ENCODE data around the gene OLIG3.

OLIG3 gene

DNA sequence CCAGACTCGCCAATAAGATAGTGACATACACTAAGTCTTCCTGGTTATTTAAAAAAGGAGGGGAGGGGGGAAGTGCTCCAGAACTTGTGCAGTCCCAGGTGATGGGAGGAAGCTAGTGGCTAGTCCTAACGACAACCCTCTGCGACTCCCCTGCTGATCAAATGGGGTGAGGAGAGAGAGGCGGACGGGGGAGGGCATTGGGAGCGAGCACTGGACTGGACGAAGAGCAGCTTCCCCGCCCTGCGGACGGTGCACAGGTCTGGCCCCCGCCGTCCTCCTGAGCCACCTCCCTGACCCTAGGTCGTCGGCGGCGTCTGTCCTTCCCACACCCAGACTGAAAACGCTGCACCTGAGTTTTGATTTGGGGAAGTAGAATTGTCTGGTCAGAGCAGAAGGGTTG, 2.2 kb upstream of the OLIG3 start:
- DNase-seq (ENCODE audit: low spot score): no peak

DNA sequence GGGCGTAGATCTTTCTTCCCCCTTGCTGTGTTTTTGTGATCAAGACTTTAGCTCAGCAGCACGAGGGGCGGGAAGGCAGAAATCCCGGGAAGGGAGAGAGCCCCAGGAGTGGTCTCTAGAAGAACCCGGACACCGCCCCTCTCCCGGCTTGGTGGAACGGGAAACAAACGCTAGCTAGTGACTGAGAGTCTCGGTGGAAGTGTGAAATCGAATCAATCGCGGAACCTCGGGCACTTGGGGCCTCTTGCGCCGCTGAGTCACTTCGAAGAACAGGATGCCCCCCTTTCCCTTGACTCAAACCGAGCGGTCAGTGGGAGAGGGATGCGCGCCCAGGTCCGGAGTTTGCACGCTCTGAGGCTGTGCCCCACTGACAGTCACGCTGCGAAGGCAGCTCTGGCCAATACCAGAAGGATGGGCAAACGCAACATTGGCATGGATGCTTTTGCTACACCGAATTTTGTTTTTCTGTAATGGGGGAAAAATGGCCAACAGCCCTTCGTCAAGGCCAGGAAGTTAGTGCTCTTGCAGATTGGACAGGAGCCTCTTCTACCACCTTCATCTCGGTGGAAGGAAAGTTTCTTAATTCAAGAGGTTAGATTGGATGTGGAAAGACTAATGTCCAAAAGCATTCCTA, 1.6 kb upstream of the OLIG3 start:
- no peak for DNase-seq (ENCODE audit: low spot score)

DNA sequence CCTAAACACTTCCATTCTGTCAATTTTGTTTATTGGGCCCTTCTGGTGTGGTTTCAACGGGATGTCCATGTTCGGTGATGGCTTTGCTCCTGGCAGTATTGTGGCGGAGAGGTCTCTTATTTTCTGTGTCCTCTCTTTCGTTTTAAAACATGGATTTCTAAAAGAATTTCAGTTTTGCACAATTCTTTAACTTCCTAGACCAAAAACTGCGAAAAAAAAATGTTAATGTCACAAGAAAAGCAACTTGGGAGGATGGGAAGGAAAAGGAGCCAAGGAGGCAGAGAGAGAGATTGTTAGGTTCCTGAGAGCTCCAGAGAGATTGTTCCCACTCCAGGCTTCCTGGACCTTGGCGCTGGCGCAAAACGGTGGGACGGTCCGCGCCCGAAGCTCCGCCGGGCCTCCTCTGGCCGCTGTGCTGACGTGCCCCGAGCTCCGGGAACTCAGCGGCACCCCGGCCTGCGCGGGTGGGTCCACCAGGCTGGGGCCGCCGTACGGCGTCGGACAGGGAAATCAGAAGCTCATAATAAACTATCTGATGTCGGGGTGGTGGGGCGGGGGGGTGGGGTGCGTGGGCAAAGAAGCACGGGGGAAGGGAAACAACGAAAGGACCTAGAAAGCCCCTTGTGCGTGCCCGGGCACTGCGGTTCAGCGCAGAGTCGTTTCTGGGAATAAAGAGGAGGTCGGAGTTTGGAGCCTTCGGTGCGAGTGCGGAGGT, 951 bp upstream of the OLIG3 start:
- no peak for DNase-seq (ENCODE audit: low spot score)

DNA sequence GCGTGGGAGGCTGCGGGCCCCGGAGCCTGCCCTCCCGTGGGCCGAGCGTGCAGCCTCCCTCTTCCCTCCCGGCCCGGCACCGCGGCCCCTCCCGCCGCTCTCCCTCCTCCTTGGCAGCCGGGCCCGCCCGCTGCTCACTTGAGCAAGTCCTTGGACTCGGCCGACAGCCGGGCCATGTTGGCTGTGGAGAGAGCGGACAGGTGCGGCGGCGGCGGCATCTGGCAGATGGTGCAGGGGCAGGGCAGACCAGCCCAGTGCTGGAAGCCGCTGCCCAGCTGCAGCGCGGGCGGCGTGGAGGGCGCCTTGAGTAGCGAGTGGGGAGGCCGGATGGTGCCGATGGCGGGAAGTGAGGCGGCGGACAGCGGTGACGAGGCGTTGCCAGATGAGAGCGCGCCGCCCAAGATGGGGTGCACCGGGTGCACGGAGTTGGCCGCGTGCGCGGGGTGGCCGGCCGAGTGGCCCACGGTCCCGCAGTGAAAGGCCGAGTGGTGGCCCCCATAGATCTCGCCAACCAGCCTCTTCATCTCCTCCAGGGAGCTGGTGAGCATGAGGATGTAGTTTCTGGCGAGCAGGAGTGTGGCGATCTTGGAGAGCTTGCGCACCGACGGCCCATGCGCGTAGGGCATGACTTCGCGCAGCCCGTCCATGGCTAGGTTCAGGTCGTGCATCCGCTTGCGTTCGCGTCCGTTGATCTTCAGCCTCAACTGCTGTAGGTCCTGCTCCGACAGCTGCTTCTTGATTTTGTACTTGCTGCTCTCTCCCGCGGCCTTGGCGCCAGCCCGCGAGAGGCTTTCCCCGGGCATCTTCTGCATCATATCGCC, 766 bp downstream of the OLIG3 start:
- DNase-seq (ENCODE audit: low spot score): no peak

DNA sequence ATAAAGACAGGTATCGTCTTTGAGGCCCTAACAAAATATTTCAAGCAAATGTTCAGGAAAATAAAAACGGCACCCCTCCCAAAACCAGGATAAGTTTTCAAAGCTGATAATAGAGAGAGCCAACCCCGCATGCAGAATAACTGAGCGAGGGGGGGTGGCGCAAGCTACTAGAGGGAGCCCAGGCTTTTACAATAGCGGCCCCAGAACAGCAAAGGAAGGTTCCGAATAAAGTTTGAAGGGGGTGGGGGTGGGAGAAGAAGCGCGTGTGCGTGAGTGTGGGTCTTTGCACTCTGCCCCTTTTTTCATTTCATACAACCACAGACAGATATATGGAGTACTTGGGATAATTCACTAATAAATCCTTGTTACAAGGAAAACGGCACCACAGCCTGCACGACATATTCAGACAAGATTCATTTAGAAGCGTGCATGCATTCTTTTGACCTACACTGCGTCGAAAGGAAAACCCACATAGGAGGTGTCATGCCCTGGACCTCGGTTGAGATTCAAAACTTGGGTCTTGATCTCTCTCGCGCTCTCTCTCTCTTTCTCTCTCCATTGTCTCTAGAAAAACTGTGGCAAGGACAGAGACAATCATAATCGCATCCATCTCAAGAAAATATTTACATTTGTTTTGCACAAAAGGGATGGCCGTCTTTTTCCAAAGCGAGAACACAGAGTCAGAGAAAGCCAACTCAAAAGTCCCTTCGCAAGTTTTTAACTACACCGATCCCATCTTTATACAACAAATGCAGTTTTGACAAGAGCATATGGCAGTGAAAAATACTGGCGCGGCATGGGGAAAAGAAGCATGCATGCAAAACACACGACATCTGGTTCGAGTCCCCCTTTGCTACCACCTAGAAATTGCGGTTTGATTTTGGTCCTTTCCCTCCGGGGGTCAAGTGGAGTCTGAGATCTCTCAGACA, 1.6 kb downstream of the OLIG3 start:
- DNase-seq (ENCODE audit: low spot score): no peak

DNA sequence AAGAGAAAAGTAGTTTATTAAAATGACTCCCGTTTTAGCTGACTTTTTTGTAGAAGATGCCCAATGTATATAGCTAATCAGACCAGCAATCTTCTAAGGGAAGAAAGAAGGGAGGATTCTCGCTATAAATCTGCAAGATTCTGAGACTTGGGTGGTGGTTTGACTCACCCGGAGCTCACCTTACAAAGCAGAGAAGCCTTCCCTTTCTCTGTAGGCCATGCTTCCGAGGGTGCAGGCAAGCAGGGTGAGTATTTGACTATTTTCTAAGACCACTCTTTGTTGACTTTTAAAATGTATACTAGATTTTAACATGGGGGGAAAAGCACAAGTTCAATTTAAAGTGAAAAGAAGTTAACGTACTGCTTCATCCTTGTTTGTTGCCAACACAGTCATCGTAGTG, 2.7 kb downstream of the OLIG3 start:
- no peak for DNase-seq (ENCODE audit: low spot score)

DNA sequence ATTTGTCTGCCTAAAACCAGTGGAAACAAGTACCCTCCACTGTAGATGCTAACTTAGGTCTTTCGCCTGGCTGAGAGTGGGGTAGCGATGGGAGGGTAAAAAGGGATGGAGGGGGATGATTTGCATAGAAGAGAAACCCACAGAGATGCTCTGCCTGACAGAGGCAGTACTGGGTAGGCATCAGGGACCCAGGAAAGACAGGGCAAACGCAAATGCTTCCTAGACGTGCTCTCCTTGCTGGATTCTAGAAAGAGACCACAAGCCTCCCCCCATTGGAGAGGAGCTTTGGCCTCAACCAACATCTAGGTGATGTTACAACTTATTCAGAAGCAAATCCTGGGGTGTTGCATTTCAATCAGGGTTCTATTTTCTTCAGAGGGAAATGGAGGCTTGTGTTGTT, 3.2 kb downstream of the OLIG3 start:
- no peak for DNase-seq (ENCODE audit: low spot score)

DNA sequence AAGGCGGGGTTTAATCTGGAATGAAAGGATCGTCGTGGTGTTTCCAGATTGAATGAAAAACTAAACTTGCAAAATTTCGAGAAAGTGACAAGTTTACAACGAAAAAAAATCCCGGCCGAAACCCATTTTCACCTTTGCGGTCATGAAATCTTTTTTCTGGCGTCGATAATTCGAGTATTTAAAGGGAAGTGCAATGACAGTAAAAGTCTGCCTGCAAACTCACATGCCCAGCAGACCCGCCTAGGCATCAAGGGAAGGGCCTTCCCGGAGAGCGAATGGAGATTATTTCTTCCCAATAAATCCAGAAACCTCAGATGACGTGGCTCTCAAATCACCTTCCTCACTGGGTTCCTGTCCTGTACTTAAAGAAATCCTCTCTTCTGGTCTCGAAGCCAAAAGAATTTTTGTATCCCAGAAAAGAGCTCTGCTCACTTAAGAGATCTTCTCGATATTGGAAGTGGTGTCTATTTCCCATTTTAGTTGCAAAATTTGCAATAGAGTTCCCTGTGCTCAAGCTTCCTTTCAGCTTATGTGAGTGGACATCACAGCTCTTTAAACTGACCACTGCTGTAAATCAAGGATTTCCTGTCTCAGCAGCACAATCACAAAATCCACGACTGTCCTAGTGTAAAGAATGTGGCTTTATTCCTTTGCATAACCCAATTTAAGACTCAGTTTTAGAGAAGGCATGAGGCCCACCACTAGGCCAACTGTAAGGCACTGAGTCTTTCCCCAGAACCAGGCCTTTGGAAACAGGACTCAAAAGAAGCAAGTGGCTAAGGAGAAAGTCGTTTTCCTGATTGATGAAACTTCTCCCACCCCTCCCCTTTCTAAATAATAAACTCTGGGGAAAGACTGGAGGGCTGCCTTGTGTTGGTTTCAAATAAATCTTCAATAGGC, 3.9 kb downstream of the OLIG3 start:
- DNase-seq (ENCODE audit: low spot score): no peak

DNA sequence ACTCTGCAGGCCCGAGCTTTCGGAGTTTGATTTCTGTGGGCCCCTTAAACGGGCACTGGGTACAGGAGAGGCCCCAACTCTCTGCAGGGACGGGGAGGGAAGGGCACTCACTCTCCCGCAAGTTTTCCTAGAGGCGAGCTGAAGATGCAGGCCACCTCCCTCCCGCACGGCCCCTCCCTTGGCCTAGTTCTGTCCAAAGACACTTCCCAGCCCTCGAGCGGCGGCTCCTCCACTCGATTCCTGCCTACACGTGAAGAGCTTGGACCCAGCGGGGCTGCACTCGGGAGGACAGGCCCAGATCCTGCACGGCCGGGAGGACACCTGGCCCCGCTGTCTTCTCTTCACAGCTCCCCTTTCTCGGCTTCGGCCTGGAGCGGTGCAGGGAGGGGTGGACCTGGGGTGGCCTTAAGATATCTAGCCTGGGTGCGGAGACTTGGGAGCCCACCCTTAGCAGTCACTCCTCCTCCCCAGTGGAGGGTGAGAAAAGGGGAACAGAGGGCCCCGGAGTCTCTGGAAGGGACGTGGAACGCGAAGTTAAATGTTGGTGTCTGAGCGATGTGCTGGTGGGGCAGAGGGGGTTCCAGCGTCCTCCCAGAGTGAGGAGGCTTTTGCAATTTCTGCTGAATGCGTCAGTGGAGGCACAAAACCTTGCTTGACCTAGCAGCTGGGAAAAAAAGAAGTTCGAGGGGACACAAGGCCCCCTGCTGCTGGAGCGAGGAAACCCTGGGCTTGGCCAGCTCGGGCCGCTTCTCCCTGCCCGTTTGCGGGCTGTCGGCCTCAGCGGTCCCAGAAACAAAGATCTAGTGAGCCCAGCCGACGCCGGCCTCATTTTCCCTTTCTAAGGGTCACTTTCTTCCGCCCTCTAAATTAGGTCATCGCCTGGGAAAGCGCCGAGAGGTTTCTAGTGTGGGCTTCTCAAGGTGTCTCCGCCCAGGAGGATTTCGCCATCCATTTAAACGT, 4.9 kb downstream of the OLIG3 start:
- DNase-seq (ENCODE audit: low spot score): no peak

DNA sequence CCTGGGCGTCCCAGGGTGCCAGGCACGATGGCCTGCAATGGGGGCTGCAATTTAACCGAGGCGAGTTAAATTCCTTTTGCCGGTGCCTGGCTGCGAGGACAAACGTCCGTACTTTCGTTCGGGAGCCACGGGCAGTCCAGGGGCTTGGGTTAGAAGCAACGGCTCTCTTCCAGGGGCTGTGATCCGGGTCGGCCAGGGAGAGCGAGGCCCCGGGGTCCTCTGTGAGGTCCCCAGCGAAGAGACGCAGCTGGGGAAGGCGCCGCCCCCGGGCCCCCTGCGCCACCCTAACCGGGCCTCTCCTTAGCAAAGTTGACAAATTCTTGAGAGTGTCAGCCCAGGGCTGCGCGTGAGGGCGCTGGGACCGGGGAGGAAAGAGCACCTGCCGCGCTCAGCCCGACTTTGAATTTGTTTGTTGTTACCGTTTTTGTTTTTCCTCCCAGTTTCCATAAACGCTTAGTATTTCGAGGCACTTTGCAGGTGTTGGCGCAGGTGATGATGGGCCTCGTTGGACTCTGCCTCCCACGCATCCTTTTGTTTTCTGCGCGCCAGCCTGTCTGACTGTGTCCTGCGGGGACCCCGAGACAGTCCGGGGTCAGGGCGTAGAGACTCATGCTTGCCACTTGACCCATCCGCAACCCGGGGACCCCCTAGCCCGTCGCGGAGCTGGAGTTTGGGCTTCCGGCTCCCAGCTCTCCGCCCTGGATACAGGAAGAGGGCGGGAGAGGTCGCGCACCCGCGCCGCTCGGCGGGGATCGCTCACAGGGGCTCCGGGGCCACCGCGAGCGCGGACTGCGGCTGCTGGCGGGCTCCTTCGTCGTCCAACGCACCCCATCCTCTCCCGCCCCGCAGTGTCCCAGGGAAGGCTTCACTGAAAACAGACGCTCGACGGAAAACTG, 5.8 kb downstream of the OLIG3 start:
- DNase-seq (ENCODE audit: low spot score): no peak

DNA sequence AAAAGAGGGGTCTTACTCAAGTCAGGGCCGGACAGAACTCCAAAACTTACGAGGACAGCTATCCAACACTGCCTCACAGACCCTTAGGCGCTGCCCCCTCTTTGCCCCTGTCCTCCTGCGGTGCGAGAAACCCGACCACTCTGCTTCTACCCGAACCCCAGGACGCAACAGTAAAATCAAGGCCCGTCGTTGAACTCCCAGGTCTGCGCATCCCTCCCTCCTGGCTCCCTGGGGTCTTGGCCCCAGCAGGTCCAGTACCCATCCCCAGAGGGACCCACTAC, 6.4 kb downstream of the OLIG3 start:
- DNase-seq (ENCODE audit: low spot score): no peak

DNA sequence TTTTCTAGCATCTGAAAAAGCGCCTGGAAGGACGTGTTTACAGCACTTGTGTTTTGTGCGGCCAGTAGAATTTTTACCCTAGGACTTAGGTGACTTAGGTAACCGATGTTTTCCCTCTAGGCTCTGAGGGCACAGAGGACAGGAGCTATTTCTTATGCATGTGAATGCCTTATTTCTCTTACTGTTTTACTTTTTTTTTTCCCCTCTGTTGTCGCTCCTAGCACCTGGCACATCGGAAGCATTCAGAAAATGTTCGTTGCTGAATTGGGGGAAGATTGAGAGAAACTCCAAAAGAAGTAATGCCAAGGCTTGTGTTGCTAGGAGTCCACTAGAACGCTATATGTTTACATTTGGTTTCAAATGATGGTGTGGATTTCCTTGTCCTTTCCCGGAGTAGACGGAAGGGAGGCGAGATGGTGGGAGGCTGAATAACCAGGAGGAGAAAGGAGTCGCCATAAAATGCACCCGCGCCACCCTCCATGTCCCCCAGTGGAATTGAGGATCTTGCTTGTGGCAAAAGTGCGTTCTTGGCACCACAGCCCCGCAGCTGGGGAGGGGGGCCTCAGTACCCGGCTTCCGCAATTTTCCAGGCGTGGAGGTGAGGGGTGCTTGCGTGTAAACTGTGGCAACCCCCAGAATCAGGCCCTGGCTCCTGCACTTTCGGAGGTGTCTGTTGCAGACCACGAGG, 6.9 kb downstream of the OLIG3 start:
- DNase-seq (ENCODE audit: low spot score): no peak

DNA sequence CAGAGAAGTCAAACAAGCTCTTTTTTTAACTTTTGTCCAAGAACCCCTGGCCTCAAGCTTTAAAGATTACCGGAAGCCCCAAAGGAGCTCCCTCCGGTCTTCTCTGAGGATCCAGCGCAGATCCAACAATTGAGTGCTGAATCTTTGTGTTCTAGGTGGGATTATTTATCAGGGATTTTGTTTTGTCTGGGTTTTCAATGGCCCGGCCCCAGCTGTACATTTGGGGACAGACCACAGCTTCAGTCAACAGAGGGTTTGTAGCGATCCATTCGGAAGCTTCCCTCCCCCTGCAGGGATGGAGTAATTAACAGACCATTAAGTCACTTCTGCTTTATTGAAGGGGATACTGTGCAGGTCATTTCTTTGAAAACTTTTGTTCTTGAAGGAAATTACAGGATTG, 7.8 kb downstream of the OLIG3 start:
- no peak for DNase-seq (ENCODE audit: low spot score)

DNA sequence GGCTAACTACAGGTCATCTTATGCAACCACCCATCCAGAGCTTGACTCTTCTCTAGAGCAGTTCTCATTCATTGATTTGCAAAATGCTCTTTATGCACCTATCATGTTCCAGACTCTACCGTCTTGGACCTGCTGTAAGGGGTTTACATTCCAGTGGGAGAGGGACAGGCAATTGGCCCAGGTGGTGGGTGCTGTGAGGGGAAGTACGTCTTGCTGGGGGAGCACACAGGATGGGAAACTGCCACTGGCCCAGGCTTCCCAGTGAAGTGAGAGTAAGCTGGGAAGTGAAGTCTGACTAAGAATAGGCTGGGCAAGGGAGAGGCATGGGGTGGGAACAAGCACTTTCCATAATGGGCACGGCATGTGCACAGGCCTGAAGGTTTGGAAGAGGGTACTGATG, 13.8 kb downstream of the OLIG3 start:
- DNase-seq (ENCODE audit: low spot score): no peak

DNA sequence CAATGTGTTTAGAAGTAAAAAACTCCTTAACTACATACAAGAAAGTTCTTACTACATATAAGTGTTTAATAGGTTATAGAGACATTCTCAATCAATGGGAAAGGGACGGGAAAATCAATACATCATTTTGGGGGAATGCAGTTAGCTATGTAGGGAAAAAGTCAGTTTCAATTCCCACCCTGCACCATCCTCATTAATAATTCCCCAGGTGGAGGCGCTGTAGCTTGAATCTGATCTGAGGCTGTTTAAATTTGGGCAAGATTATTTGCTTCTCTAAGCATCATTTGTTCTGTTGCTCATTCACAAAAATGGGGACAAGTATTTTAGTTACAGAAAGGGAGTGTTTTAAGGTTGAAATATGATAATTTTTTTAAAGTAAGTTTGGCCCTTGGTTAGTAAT, 19.1 kb downstream of the OLIG3 start:
- DNase-seq (ENCODE audit: low spot score): no peak

DNA sequence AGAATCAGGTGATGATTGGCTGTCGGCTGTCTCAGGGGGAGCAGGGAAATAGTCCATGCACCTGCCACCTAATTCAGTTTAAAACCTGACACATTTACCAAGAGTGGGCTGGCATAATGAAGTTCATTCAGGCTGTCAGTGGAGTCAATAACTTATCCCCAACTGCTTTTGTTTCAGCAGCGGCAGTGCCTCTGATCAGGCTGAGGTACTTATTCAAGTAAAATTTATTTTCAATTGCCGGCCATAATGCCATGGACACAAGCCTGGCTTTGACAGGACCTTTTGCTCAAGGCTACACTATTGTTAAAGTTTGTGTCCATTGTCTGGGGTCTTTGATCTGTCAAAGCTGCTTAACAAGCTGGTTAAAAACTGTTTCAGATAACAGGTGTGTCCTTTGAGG, 20.6 kb downstream of the OLIG3 start:
- no peak for DNase-seq (ENCODE audit: low spot score)

DNA sequence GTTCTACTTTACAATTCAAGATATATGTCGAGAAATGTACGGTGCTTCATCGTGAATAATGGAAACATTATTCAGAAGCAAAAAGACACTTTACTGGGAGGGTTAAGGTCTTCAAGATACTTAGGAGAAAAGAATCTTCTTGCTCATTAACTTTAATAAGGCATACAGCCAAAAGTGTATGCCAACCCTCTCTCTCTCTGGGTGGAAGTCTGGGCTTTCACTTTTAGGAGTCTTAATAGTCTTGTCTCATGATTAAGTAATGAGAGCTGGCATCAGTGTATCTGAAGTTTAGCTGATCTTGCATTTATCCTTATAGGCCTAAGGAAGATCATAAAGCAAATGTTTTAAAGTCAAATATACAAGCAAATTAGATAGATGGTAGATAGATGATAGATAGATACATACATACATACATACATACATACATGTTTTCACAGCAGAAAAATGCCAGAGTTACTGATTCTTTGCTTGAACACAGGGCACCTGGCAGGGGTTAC, 21.5 kb downstream of the OLIG3 start:
- DNase-seq (ENCODE audit: low spot score): no peak

DNA sequence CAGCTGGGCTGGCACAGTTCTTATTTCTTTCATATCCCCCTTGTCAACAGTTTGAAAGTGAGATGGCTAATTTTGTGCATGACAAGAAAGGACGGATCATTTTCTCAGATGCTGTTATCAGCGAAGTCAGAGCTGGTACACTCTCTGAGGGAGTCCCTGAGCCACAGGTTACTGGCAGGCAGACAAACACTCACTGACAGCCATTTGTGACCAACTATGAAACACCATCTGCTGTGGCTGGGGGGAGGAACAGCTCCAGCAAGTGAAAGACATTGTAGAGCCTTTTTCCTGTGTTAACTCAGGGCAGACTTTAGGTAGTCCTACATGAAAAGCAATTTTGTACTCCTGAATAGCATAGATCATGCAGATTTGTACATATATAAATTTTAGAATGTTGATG, 22.2 kb downstream of the OLIG3 start:
- no peak for DNase-seq (ENCODE audit: low spot score)
